Adrenal gland (tissue), 12 donors: ENCODE data around the gene SLIT3. TPM values are rescaled to one million over a fixed set of nuclear protein-coding genes. Genes with fewer than 3 reads are reported as not detected.
A peak's percentile ranks its signal among the peaks of the same experiment; 100 is the strongest.

Experiments
- DNase-seq, 7 donors: peaks; one replicate each; pipeline ENCODE4 v3.0.0-alpha.2; 2019 to 2020
- H3K27ac ChIP-seq, 5 donors: fragments of 200-600 bp; sonication (generic) in 4 of 5; 1 replicate in 3 of 5; 2 replicates in 2 of 5; pipeline versions ENCODE4 v1.5.1 to v1.8.0; 2016 to 2020; ENCODE audit warnings: mild to moderate bottlenecking in 1 of 5
- H3K27me3 ChIP-seq: fragments of 200-600 bp; 2 replicates; pipeline ENCODE4 v1.8.0; 2021
- H3K36me3 ChIP-seq, 2 donors: fragments of 200-600 bp; replicated peaks in 1 of 2; 1 replicate in 1 of 2; 2 replicates in 1 of 2; pipeline versions ENCODE4 v1.5.1 to v1.8.0; 2018 to 2022
- H3K4me1 ChIP-seq, 2 donors: fragments of 200-600 bp; replicated peaks in 1 of 2; 1 replicate in 1 of 2; 2 replicates in 1 of 2; pipeline versions ENCODE4 v1.5.1 to v1.8.0; 2018 to 2021
- H3K4me3 ChIP-seq, 4 donors: fragments of 200-600 bp; sonication (generic) in 3 of 4; one replicate each; pipeline ENCODE4 v1.5.1; 2016 to 2018
- H3K9me3 ChIP-seq, 3 donors: fragments of 200-600 bp; sonication (generic) in 1 of 3; replicated peaks in 1 of 3; 1 replicate in 2 of 3; 2 replicates in 1 of 3; pipeline versions ENCODE4 v1.5.1 to v1.8.0; 2016 to 2021
- CTCF ChIP-seq, 6 experiments: fragments of 450-650 bp in 4 of 6; fragments of 200-600 bp in 2 of 6; sonication (generic) in 1 of 6; IDR thresholded peaks; 1 replicate in 5 of 6; 2 replicates in 1 of 6; pipeline versions ENCODE4 v1.5.1 to v1.8.0; 2016 to 2021; ENCODE audit warnings: antibody characterized with exemption in 6 of 6, mild to moderate bottlenecking in 2 of 6, moderate library complexity in 1 of 6
- POLR2A ChIP-seq, 2 donors: fragments of 450-650 bp; IDR thresholded peaks; one replicate each; pipeline ENCODE4 v1.6.1; 2017; ENCODE audit warnings: antibody characterized with exemption in 2 of 2, mild to moderate bottlenecking in 2 of 2, moderate library complexity in 1 of 2
- WGBS, 4 donors: extraction: QIAGEN DNeasy Blood & Tissue Kit in 2 of 4; methylation state at CpG; one replicate each; pipeline versions ENCODE4 v1.1.5 to v1.1.7; 2013 to 2017; 5-methylcytosine and 5-hydroxymethylcytosine counted together
- intact Hi-C, 2 donors: fragments of 100-400 bp; cut with DNase I; formaldehyde crosslinking; loops; one replicate each; pipeline versions ENCODE4 v1.14.1 to v1.15.0; 2022 to 2023
- polyA plus RNA-seq, 3 donors: library from polyadenylated mRNA; stranded (reverse); fragments of 200-250 nt in 2 of 3; fragments of 350-450 nt in 1 of 3; fragmentation: Illumina TruSeq in 1 of 3; extraction: RNeasy Lipid Tissue Mini Kit (QIAGEN cat#74804) in 1 of 3; gene quantifications; one replicate each; pipeline ENCODE4 v1.2.3, GENCODE V29; 2013 to 2014
- total RNA-seq, 9 donors: library from RNA; depleted of rRNA in 4 of 9; stranded (reverse); fragments of >200 nt in 4 of 9; fragments of 120-200 nt in 1 of 9; fragmentation: NEBNext Ultra II Directional in 1 of 9; extraction: Animal tissue kit (Norgen Biotek cat#: 25700) in 1 of 9; gene quantifications; one replicate each; pipeline versions ENCODE4 v1.1.0 to v1.2.4, GENCODE V29; 2013 to 2023
- donor health status: healthy with polysubstance abuse.
- donor health status: Bipolar disorder and iron deficiency.
- donor health status: DM: yes; HTN: yes; CAD: no.
- donor health status: DM: no; HTN: no; CAD: no.
- donor health status: DM: no; HTN: no; CAD: no.
- donor health status: DM: yes; HTN: yes; CAD: no.

SLIT3 gene
- total and polyA plus RNA-seq, 12 donors, result 10.0 to 94.1 (median 32.8) TPM

- H3K27me3 ChIP-seq, result no peaks in the 10 kb centered on the region
- DNase-seq, result no peak
- no peaks in the 10 kb centered on the region for H3K4me1 ChIP-seq
- intact Hi-C loops, result no loop called here
- no peak overlapping the region for H3K4me3 ChIP-seq
- no peaks in the 10 kb centered on the region for H3K36me3 ChIP-seq
- no peak for TF ChIP-seq POLR2A (IDR thresholded peaks at IDR 0.05)
- TF ChIP-seq CTCF (IDR thresholded peaks at IDR 0.05), result no peak
- WGBS, 4 donors, result 83 to 92% (median 87%) methylated on average over 3 of the region's 3 CpGs
- H3K9me3 ChIP-seq, result no peaks in the 10 kb centered on the region
- no peak overlapping the region for H3K27ac ChIP-seq
Measured at GRCh38 chr5:168827636-168828035, 473.3 kb downstream of the SLIT3 start.

GRCh38 chr5:168826246-168826725 lies 474.7 kb downstream of the SLIT3 start:
- WGBS, 4 donors, result 83 to 89% (median 87%) methylated on average over 7 of the region's 7 CpGs
- DNase-seq, result peak in 1 of 7 donors; percentile 58
- TF ChIP-seq CTCF (IDR thresholded peaks at IDR 0.05), result no peak
- Histone ChIP-seq H3K4me1 (peaks cover 0 to 4% of the 10 kb centered on the region in 2 donors), H3K4me3 (no peak overlapping the region), H3K36me3 (no peaks in the 10 kb centered on the region), H3K27ac (no peak overlapping the region), H3K9me3 (no peaks in the 10 kb centered on the region), H3K27me3 (no peaks in the 10 kb centered on the region)
- intact Hi-C loops, result no loop called here

GRCh38 chr5:168822745-168823281 lies 478.1 kb downstream of the SLIT3 start:
- H3K36me3 ChIP-seq, result no peaks in the 10 kb centered on the region
- no peaks in the 10 kb centered on the region for H3K27me3 ChIP-seq
- H3K9me3 ChIP-seq, result no peaks in the 10 kb centered on the region
- H3K4me3 ChIP-seq, result no peak overlapping the region
- WGBS, 4 donors, result 87 to 94% (median 90%) methylated on average over 10 of the region's 10 CpGs
- intact Hi-C loops, result no loop called here
- peak in 1 of 7 donors; percentile 14 for DNase-seq
- no peak overlapping the region for H3K27ac ChIP-seq
- TF ChIP-seq CTCF (IDR thresholded peaks at IDR 0.05), result no peak
- TF ChIP-seq POLR2A (IDR thresholded peaks at IDR 0.05), result no peak
- peaks cover 0 to 4% of the 10 kb centered on the region in 2 donors for H3K4me1 ChIP-seq

- Histone ChIP-seq H3K36me3 (no peaks in the 10 kb centered on the region), H3K4me1 (peaks cover 0 to 4% of the 10 kb centered on the region in 2 donors), H3K4me3 (no peak overlapping the region), H3K27ac (no peak overlapping the region), H3K27me3 (no peaks in the 10 kb centered on the region), H3K9me3 (no peaks in the 10 kb centered on the region)
- intact Hi-C loops, result no loop called here
- no peak for TF ChIP-seq CTCF (IDR thresholded peaks at IDR 0.05)
- no peak for TF ChIP-seq POLR2A (IDR thresholded peaks at IDR 0.05)
- WGBS, 4 donors, result 72 to 82% (median 79%) methylated on average over 4 of the region's 4 CpGs
- no peak for DNase-seq
Measured at GRCh38 chr5:168822248-168822744, 478.6 kb downstream of the SLIT3 start.
